ENCODE results near the gene LRRC4B. TPM values are rescaled to one million over a fixed set of nuclear protein-coding genes. Genes with fewer than 3 reads are reported as not detected.

LRRC4B gene
- total and polyA plus RNA-seq, 2 of the 4 experiments (the other 2 are of a cell fraction): 0.03 TPM; not detected in 1

DNA sequence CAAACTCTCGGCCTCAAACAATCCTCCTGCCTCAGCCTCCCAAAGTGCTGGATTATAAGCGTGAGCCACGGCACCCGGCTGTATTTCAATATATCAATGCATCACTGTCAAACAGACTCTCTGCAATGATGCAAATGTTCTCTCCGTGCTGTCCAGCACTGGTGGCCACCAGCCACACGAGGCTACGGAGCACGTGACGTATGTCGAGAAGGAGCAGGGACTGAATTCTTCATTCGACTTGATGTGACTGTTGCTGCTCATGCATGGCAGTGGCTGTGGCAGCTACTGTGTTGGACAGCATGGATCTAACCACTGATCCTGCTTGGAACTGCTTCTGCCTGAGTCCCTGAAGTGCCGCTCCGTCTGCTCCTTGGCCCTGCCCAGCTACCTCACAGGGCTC is 9.8 kb downstream of the LRRC4B start:
- no peak overlapping the region for H2AK5ac ChIP-seq (ENCODE audit: low read depth, low read length)
- H4K8ac ChIP-seq (ENCODE audit: low read depth in 2 of 2, low read length in 2 of 2): no peak overlapping the region
- H3K56ac ChIP-seq (ENCODE audit: extremely low read depth, insufficient read depth, low read length): no peak overlapping the region
- no peak overlapping the region for H3K27ac ChIP-seq (ENCODE audit: insufficient read depth, low read length)
- peaks cover 20% of the 10 kb centered on the region for H3K27me3 ChIP-seq (ENCODE audit: control insufficient read depth, insufficient read depth, low read length)
- no TSS peak for BruUV-seq (replicated peaks)
- ATAC-seq (ENCODE audit: low read depth): no peak
- in situ Hi-C loops (cut with MboI; ENCODE audit: low sequenced_read_pairs) (no loop called here), intact Hi-C loops (cut with micrococcal nuclease) (no loop called here), dilution Hi-C loops (cut with HindIII; ENCODE audit: low sequenced_read_pairs, unreplicated experiment) (no loop called here)
- H3K9me3 ChIP-seq (ENCODE audit: control insufficient read depth, insufficient read depth, low read length): no peaks in the 10 kb centered on the region
- H3K23ac ChIP-seq (ENCODE audit: low read depth, low read length): no peak overlapping the region
- no peak overlapping the region for H3K4ac ChIP-seq (ENCODE audit: low read depth, low read length)
- H2BK15ac ChIP-seq (ENCODE audit: low read depth, low read length): no peak overlapping the region
- H2BK20ac ChIP-seq (ENCODE audit: low read depth, low read length): no peak overlapping the region
- H3K36me3 ChIP-seq (ENCODE audit: control insufficient read depth, insufficient read depth, low read length): no peaks in the 10 kb centered on the region
- no peak overlapping the region for H2BK120ac ChIP-seq (ENCODE audit: low read depth, low read length)
- ChIA-PET CTCF (interaction anchor here (0.5 kb wide), 1 partner anchor 18 kb away, joined by 4 read pairs; no protein-coding TSS in a partner anchor), POLR2A (ENCODE audit: unreplicated experiment) (no interaction called here)
- no peak overlapping the region for H3K9ac ChIP-seq (ENCODE audit: low read depth, low read length)
- no peak overlapping the region for H2AK9ac ChIP-seq (replicated peaks; ENCODE audit: low read depth, low read length, poor library complexity)
- TF ChIP-seq, protein P1, sequence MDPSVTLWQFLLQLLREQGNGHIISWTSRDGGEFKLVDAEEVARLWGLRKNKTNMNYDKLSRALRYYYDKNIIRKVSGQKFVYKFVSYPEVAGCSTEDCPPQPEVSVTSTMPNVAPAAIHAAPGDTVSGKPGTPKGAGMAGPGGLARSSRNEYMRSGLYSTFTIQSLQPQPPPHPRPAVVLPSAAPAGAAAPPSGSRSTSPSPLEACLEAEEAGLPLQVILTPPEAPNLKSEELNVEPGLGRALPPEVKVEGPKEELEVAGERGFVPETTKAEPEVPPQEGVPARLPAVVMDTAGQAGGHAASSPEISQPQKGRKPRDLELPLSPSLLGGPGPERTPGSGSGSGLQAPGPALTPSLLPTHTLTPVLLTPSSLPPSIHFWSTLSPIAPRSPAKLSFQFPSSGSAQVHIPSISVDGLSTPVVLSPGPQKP (IDR thresholded peaks at IDR 0.05; ENCODE audit: borderline replicate concordance, low read depth, low read length): no peak
- TF ChIP-seq POLR2A (IDR thresholded peaks at IDR 0.05; ENCODE audit: low read depth, low read length) (no peak), MAFK (IDR thresholded peaks at IDR 0.05; ENCODE audit: low read depth, low read length) (no peak)
- no peak overlapping the region for H3K4me2 ChIP-seq (ENCODE audit: low read depth, low read length)
- H4K91ac ChIP-seq (ENCODE audit: insufficient read depth, low read depth, low read length): no peak overlapping the region
- H3K4me3 ChIP-seq (ENCODE audit: insufficient read depth, low read depth, low read length): no peak overlapping the region
- H3K9me1 ChIP-seq (ENCODE audit: insufficient read depth, low read length): no peaks in the 10 kb centered on the region; the same call in 1 of the 2 replicates
- no peaks in the 10 kb centered on the region for H3K4me1 ChIP-seq (ENCODE audit: control insufficient read depth, insufficient read depth, low read length)
- no peak overlapping the region for H4K5ac ChIP-seq (ENCODE audit: low read depth, low read length)
- H2AFZ ChIP-seq (replicated peaks; ENCODE audit: low read length, poor library complexity): no peak overlapping the region
- no peaks in the 10 kb centered on the region for H4K20me1 ChIP-seq (ENCODE audit: insufficient read depth, low read length)
- DNase-seq: no peak
- no peaks in the 10 kb centered on the region for H3K79me1 ChIP-seq (ENCODE audit: low read depth in 1 of 2, low read length in 2 of 2)
- WGBS, 2 experiments (ENCODE audit: extremely low coverage in 2 of 2, insufficient read length in 1 of 2): 88% methylated on average over 9 of the region's 13 CpGs; no CpG with 5 or more reads in 1 of the 2 experiments
- no peak overlapping the region for H3K18ac ChIP-seq (ENCODE audit: low read depth, low read length)
- no peak overlapping the region for H3K14ac ChIP-seq (replicated peaks; ENCODE audit: low read depth, low read length)
- H2BK5ac ChIP-seq (ENCODE audit: low read depth, low read length, poor library complexity, severe bottlenecking): no peak overlapping the region

Measured in IMR-90 (cell line).